Right lobe of liver (tissue), 6 donors: Measurements from ENCODE around the gene CMYA5. TPM values are rescaled to one million over a fixed set of nuclear protein-coding genes. Genes with fewer than 3 reads are reported as not detected.

Experiments used
- ATAC-seq, 4 donors: fragments of 200-7000 bp; cut with Tn5 transposase; one replicate each; pipeline ENCODE4 v1.9.1; 2020; ENCODE audit warnings: mild to moderate bottlenecking in 4 of 4, moderate library complexity in 4 of 4
- DNase-seq, 3 donors: peaks; one replicate each; pipeline ENCODE4 v3.0.0-alpha.2; 2020
- H3K27ac ChIP-seq, 3 donors: fragments of 200-600 bp; one replicate each; pipeline ENCODE4 v1.8.0; 2022
- H3K27me3 ChIP-seq, 2 donors: fragments of 200-600 bp; one replicate each; pipeline ENCODE4 v1.8.0; 2022
- H3K36me3 ChIP-seq, 4 donors: fragments of 200-600 bp; sonication (generic) in 1 of 4; one replicate each; pipeline versions ENCODE4 v1.5.1 to v1.8.0; 2017 to 2022; ENCODE audit warnings: control low read depth in 1 of 4
- H3K4me1 ChIP-seq, 4 donors: fragments of 200-600 bp; sonication (generic) in 1 of 4; one replicate each; pipeline versions ENCODE4 v1.5.1 to v1.8.0; 2017 to 2022; ENCODE audit warnings: control low read depth in 1 of 4
- H3K4me3 ChIP-seq, 3 donors: fragments of 200-600 bp; one replicate each; pipeline ENCODE4 v1.8.0; 2022
- H3K9me3 ChIP-seq, 4 donors: fragments of 200-600 bp; sonication (generic) in 1 of 4; one replicate each; pipeline versions ENCODE4 v1.5.1 to v1.8.0; 2017 to 2022; ENCODE audit warnings: control low read depth in 1 of 4
- POLR2A ChIP-seq: fragments of 450-650 bp; IDR thresholded peaks from one replicate; pipeline ENCODE4 v1.6.1; 2017; ENCODE audit warnings: antibody characterized with exemption, mild to moderate bottlenecking
- WGBS: methylation state at CpG from one replicate; pipeline ENCODE4 v1.1.6; 2018; ENCODE audit warnings: low coverage, low lambda C conversion rate; ENCODE audit not compliant: insufficient coverage; ENCODE audit errors: missing lambda C conversion rate; 5-methylcytosine and 5-hydroxymethylcytosine counted together
- intact Hi-C, 2 donors: fragments of 100-400 bp; cut with DNase I; formaldehyde crosslinking; loops; one replicate each; pipeline versions ENCODE4 v1.11.2 to v1.14.1; 2022
- total RNA-seq, 6 experiments: library from RNA; depleted of rRNA in 2 of 6; stranded (reverse); fragments of >200 nt in 2 of 6; fragmentation: NEBNext Ultra II Directional in 3 of 6; extraction: Animal tissue kit (Norgen Biotek cat#: 25700) in 3 of 6; gene quantifications; one replicate each; pipeline versions ENCODE4 v1.1.0 to v1.2.4, GENCODE V29; 2016 to 2023
- TF ChIP-seq, protein P1 (sequence below), 4 donors: fragments of 200-600 bp in 3 of 4; fragments of 450-650 bp in 1 of 4; IDR thresholded peaks; one replicate each; pipeline versions ENCODE4 v1.5.1 to v1.8.0; 2016 to 2022; ENCODE audit warnings: antibody characterized with exemption in 4 of 4, mild to moderate bottlenecking in 2 of 4
- donor health status: DM: no; HTN: yes; CAD: no.
- donor health status: DM: no; HTN: no; CAD: no.
- donor health status: DM: no; HTN: no; CAD: no.
- donor health status: DM: no; HTN: yes; CAD: no.
- donor health status: DM: no; HTN: yes; CAD: no.

CMYA5 gene
- total RNA-seq, 6 experiments from 2014 or later: 1.1 to 5.8 (median 2.8) TPM

DNA sequence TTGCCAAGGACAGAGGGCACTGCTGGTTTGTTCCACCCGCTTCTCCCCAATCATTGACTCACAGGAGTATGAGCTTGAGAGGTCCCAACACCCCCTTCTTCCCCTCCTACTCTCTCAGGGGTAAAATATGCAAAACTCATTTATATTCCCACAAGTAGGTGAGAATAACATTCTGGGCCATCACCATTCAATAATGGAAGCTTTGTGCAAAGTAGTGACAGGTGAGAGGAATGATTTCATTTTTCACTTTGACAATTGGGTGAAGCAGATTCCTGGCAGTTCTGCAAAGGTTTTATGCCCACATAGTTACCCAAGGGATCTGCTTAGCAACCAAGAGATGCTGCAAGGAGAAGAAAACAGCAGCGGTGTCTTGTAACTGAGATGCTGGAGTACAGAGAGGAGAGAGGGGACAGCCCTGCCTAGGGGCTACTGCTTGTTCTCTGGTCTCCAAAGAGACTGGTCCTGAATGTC lies 137.6 kb downstream of the CMYA5 start:
- H3K36me3 ChIP-seq: no peaks in the 10 kb centered on the region
- peaks cover 0 to 5% (median 0%) of the 10 kb centered on the region in 4 donors for H3K4me1 ChIP-seq
- no peaks in the 10 kb centered on the region for H3K9me3 ChIP-seq
- no peak overlapping the region for H3K4me3 ChIP-seq
- WGBS: 92% methylated on average over 2 of the region's 2 CpGs
- TF ChIP-seq, protein P1, sequence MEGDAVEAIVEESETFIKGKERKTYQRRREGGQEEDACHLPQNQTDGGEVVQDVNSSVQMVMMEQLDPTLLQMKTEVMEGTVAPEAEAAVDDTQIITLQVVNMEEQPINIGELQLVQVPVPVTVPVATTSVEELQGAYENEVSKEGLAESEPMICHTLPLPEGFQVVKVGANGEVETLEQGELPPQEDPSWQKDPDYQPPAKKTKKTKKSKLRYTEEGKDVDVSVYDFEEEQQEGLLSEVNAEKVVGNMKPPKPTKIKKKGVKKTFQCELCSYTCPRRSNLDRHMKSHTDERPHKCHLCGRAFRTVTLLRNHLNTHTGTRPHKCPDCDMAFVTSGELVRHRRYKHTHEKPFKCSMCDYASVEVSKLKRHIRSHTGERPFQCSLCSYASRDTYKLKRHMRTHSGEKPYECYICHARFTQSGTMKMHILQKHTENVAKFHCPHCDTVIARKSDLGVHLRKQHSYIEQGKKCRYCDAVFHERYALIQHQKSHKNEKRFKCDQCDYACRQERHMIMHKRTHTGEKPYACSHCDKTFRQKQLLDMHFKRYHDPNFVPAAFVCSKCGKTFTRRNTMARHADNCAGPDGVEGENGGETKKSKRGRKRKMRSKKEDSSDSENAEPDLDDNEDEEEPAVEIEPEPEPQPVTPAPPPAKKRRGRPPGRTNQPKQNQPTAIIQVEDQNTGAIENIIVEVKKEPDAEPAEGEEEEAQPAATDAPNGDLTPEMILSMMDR (IDR thresholded peaks at IDR 0.05): no peak
- TF ChIP-seq POLR2A: no peak
- no peaks in the 10 kb centered on the region for H3K27me3 ChIP-seq
- intact Hi-C loops: no loop called here
- no peak overlapping the region for H3K27ac ChIP-seq
- DNase-seq: peak in 1 of 3 donors; percentile 1
- no peak for ATAC-seq

DNA sequence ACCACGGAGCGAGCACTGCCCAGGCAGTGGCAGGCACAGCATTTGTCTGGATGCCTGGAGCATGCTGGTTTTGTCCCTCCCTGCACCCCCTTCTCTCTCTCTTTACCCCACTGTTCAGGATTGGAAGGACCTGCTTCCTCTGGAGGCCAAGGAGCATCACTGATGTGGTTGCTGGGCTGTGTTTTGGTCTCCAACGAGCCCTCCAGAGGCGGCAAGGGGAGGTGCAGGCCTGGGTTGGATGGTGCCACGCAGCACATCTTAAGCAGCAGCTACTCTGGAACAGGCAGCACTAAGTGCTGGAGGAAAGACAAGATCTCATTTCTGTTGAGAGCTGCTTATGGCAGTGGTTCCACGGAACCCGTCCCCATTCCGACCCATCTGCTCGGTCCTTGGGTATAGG lies 139.6 kb downstream of the CMYA5 start:
- H3K36me3 ChIP-seq: no peaks in the 10 kb centered on the region
- H3K4me1 ChIP-seq: peaks cover 0 to 6% (median 0%) of the 10 kb centered on the region in 4 donors
- peak in 1 of 3 donors; percentile 8 for DNase-seq
- WGBS: 28% methylated on average over 5 of the region's 9 CpGs
- H3K27ac ChIP-seq: no peak overlapping the region
- intact Hi-C loops: no loop called here
- no peak for TF ChIP-seq POLR2A
- TF ChIP-seq, protein P1 (IDR thresholded peaks at IDR 0.05): peak in 1 of 4 donors; percentile 14
- no peak overlapping the region for H3K4me3 ChIP-seq
- peak in 3 of 4 donors; percentile 38 to 48 (median 40) for ATAC-seq
- H3K9me3 ChIP-seq: no peaks in the 10 kb centered on the region
- no peaks in the 10 kb centered on the region for H3K27me3 ChIP-seq

DNA sequence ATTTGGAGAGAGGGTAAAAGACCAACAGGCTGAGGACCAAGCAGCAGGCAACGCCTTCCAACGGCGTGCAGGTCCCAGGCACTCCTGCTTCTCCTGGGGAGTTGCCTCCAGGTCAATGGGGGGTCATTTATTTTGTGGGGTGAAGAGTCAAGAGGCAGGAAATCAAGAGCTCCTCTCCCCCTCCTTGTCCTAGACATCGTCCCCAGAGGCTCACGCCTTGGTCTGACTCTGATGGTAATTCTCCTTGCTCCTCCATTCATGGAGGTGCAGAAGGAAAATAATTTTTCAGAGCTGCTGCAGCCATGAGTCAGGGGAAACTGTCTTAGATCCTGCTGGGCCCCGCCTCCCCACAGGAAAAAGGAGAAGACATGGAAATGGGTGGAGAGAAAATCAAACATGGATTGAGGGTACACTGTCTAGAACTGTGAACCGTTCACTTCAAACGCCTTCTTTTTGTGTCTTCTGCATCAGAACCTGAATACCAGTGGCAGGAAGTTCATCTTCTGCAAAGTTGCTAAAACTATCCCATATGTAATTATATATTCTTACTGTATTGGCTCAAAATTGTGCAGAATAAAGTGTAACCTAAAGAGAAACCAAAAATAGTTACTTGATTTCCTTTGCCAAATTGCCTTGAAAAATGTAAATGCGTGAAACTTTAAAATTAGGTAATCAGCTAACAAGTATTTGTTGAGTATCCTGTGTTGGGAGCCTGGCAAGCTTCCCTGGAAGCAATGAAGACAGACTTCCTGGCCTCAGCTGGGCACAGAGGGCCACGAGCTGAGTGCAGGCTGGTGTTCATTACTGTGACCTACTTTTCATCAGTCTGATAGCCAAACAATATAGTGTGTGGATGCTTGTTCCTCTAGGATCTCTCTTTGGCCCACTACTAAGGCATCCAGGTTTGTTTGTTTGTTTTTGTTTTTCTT lies 142.0 kb downstream of the CMYA5 start:
- Histone ChIP-seq H3K27ac (no peak overlapping the region), H3K36me3 (no peaks in the 10 kb centered on the region), H3K4me1 (peaks cover 0 to 12% (median 0%) of the 10 kb centered on the region in 4 donors), H3K4me3 (no peak overlapping the region), H3K9me3 (no peaks in the 10 kb centered on the region), H3K27me3 (no peaks in the 10 kb centered on the region)
- TF ChIP-seq, protein P1 (IDR thresholded peaks at IDR 0.05): no peak
- no peak for TF ChIP-seq POLR2A
- intact Hi-C loops: no loop called here
- WGBS: 67% methylated on average over 9 of the region's 10 CpGs
- DNase-seq: peak in 2 of 3 donors; percentile 30 to 71
- peak; percentile 68 to 85 (median 77) for ATAC-seq

DNA sequence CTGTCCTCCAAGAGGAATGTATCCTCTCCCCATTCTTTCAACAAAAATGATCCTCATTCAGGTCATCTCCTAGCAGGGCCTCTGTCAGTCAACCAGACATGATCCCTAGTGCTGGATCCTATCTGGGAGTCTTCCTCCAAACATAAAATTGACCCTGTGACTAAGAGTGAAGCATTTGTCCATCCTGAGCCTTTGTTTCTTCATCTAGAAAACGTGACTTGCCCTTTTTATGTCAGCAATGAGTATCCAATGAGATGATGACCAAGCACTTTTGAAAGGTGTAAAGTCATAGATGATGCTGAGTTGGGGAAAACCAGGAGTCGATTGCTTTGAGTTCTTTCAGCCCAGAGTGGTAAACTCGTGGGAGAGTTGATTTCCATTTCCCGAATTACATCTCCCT lies 143.3 kb downstream of the CMYA5 start:
- ATAC-seq: no peak
- Histone ChIP-seq H3K4me3 (no peak overlapping the region), H3K27ac (no peak overlapping the region), H3K36me3 (no peaks in the 10 kb centered on the region), H3K4me1 (peaks cover 0 to 12% (median 0%) of the 10 kb centered on the region in 4 donors), H3K27me3 (no peaks in the 10 kb centered on the region), H3K9me3 (no peaks in the 10 kb centered on the region)
- no peak for DNase-seq
- no peak for TF ChIP-seq POLR2A
- TF ChIP-seq, protein P1 (IDR thresholded peaks at IDR 0.05): no peak
- 78% methylated on average over 4 of the region's 4 CpGs for WGBS
- intact Hi-C loops: no loop called here
